H1 (cell line): ENCODE results near the gene DPP10. TPM values are rescaled to one million over a fixed set of nuclear protein-coding genes. Genes with fewer than 3 reads are reported as not detected.

Experiments
- CTCF ChIA-PET: fragments of 300-600 bp; sonication (Branson Sonifier 250); formaldehyde crosslinking; loops from one replicate; lab custom pipeline; 2021; ENCODE audit not compliant: partially characterized antibody; lab: Charles Lee
- POLR2A ChIA-PET: fragments of 300-600 bp; sonication (Branson Sonifier 250); formaldehyde crosslinking; loops from one replicate; lab custom pipeline; 2021; ENCODE audit warnings: inconsistent platforms; ENCODE audit not compliant: partially characterized antibody; lab: Charles Lee
- DNase-seq, 2 experiments: peaks; one replicate each; pipeline versions ENCODE4 v3.0.0 to v3.0.0-alpha.2; 2010 to 2022; ENCODE audit warnings: low spot score in 2 of 2, low read depth in 1 of 2, mixed read lengths in 1 of 2
- FAIRE-seq: peaks from 2 replicates; lab custom pipeline; 2011; peaks lifted over from hg19 to GRCh38; lab: Jason Lieb, UNC
- H2AFZ ChIP-seq: 2 replicates; pipeline ENCODE4 v1.8.1; 2012; ENCODE audit warnings: low read length, inconsistent platforms
- H2AK5ac ChIP-seq: 2 replicates; pipeline ENCODE4 v1.6.1; 2013; ENCODE audit warnings: low read depth, low read length
- H2BK120ac ChIP-seq: replicated peaks from 2 replicates; pipeline ENCODE3; 2013; ENCODE audit warnings: low read depth, low read length, inconsistent platforms
- H2BK12ac ChIP-seq: 2 replicates; pipeline ENCODE4 v1.6.1; 2013; ENCODE audit warnings: low read depth, low read length
- H2BK15ac ChIP-seq: 2 replicates; pipeline ENCODE4 v1.6.1; 2013; ENCODE audit warnings: low read length
- H2BK20ac ChIP-seq: 2 replicates; pipeline ENCODE4 v1.6.1; 2013; ENCODE audit warnings: low read length
- H2BK5ac ChIP-seq: 2 replicates; pipeline ENCODE4 v1.6.1; 2013; ENCODE audit warnings: low read depth, low read length
- H3K14ac ChIP-seq: 2 replicates; pipeline ENCODE4 v1.6.1; 2013; ENCODE audit warnings: inconsistent platforms; ENCODE audit not compliant: insufficient read length
- H3K18ac ChIP-seq: 2 replicates; pipeline ENCODE4 v1.6.1; 2013; ENCODE audit warnings: low read length; ENCODE audit errors: extremely low read depth
- H3K23ac ChIP-seq: 2 replicates; pipeline ENCODE4 v1.6.1; 2013; ENCODE audit warnings: inconsistent platforms; ENCODE audit not compliant: insufficient read length
- H3K23me2 ChIP-seq: 2 replicates; pipeline ENCODE4 v1.6.1; 2013; ENCODE audit warnings: low read depth, low read length
- H3K27ac ChIP-seq: 2 replicates; pipeline ENCODE4 v1.6.1; 2011; ENCODE audit warnings: low read depth, low read length, inconsistent platforms
- H3K27me3 ChIP-seq, 4 experiments: replicated peaks in 1 of 4; 1 replicate in 1 of 4; 2 replicates in 3 of 4; pipeline versions ENCODE4 v1.6.1 to v1.8.1; 2011 to 2013; ENCODE audit warnings: low read length in 3 of 4, mild to moderate bottlenecking in 3 of 4, inconsistent platforms in 2 of 4, mixed read lengths in 2 of 4, moderate library complexity in 1 of 4; ENCODE audit not compliant: control insufficient read depth in 3 of 4, insufficient read depth in 3 of 4; ENCODE audit errors: extremely low read depth in 1 of 4
- H3K36me3 ChIP-seq, 4 experiments: 2 replicates each; pipeline versions ENCODE4 v1.6.1 to v1.8.1; 2011 to 2013; ENCODE audit warnings: mild to moderate bottlenecking in 4 of 4, low read length in 3 of 4, moderate library complexity in 2 of 4, control low read depth in 1 of 4, inconsistent platforms in 1 of 4; ENCODE audit not compliant: insufficient read depth in 4 of 4, control insufficient read depth in 2 of 4
- H3K4ac ChIP-seq: replicated peaks from 2 replicates; pipeline ENCODE3; 2013; ENCODE audit warnings: low read length, low read depth, mixed read lengths, inconsistent platforms; ENCODE audit not compliant: insufficient read length
- H3K4me1 ChIP-seq, 4 experiments: replicated peaks in 1 of 4; 1 replicate in 1 of 4; 2 replicates in 3 of 4; pipeline versions ENCODE4 v1.6.1 to v1.8.1; 2011 to 2013; ENCODE audit warnings: low read length in 3 of 4, inconsistent platforms in 2 of 4, mixed read lengths in 1 of 4; ENCODE audit not compliant: insufficient read depth in 4 of 4, control insufficient read depth in 3 of 4
- H3K4me2 ChIP-seq, 2 experiments: 2 replicates each; pipeline versions ENCODE4 v1.6.1 to v1.8.1; 2011 to 2013; ENCODE audit warnings: low read depth in 2 of 2, low read length in 2 of 2, control low read depth in 1 of 2, inconsistent platforms in 1 of 2, mild to moderate bottlenecking in 1 of 2; ENCODE audit not compliant: insufficient read depth in 1 of 2
- H3K4me3 ChIP-seq, 4 experiments: fragments of 200-600, 300-600 bp in 1 of 4; sonication (generic), shearing (Covaris generic), sonication (Bioruptor Twin) in 1 of 4; 2 replicates each; pipeline versions ENCODE4 v1.5.1 to v1.8.1; 2011 to 2016; ENCODE audit warnings: low read length in 4 of 4, low read depth in 3 of 4, control low read depth in 2 of 4, inconsistent platforms in 2 of 4, mild to moderate bottlenecking in 2 of 4, mixed read lengths in 1 of 4, moderate library complexity in 1 of 4; ENCODE audit not compliant: insufficient read depth in 2 of 4; ENCODE audit errors: extremely low read depth in 1 of 4
- H3K56ac ChIP-seq: replicated peaks from 2 replicates; pipeline ENCODE3; 2013; ENCODE audit warnings: low read depth, mild to moderate bottlenecking, mixed read lengths, low read length, inconsistent platforms; ENCODE audit not compliant: insufficient read length
- H3K79me1 ChIP-seq: 2 replicates; pipeline ENCODE4 v1.6.1; 2013; ENCODE audit warnings: low read depth, low read length, control low read depth
- H3K79me2 ChIP-seq, 2 experiments: 2 replicates each; pipeline versions ENCODE4 v1.6.1 to v1.8.1; 2012 to 2013; ENCODE audit warnings: low read length in 2 of 2, mild to moderate bottlenecking in 2 of 2, inconsistent platforms in 1 of 2; ENCODE audit not compliant: insufficient read depth in 2 of 2, control insufficient read depth in 1 of 2
- H3K9ac ChIP-seq, 4 experiments: replicated peaks in 1 of 4; 1 replicate in 1 of 4; 2 replicates in 3 of 4; pipeline versions ENCODE4 v1.6.1 to v1.8.1; 2011 to 2013; ENCODE audit warnings: low read depth in 3 of 4, low read length in 3 of 4, control low read depth in 2 of 4, mild to moderate bottlenecking in 2 of 4, moderate library complexity in 2 of 4, inconsistent platforms in 1 of 4; ENCODE audit errors: extremely low read depth in 1 of 4
- H3K9me3 ChIP-seq, 2 experiments: 2 replicates each; pipeline versions ENCODE4 v1.6.1 to v1.8.1; 2012 to 2013; ENCODE audit warnings: mild to moderate bottlenecking in 2 of 2, moderate library complexity in 2 of 2, control low read depth in 1 of 2, inconsistent platforms in 1 of 2, low read depth in 1 of 2, low read length in 1 of 2, mixed read lengths in 1 of 2; ENCODE audit not compliant: insufficient read depth in 2 of 2
- H4K20me1 ChIP-seq, 2 experiments: replicated peaks in 1 of 2; 2 replicates each; pipeline versions ENCODE3 to v1.8.1; 2011 to 2013; ENCODE audit warnings: inconsistent platforms in 2 of 2, low read length in 2 of 2, mild to moderate bottlenecking in 1 of 2; ENCODE audit not compliant: insufficient read depth in 2 of 2, control insufficient read depth in 1 of 2
- H4K5ac ChIP-seq: 2 replicates; pipeline ENCODE4 v1.6.1; 2013; ENCODE audit warnings: low read length, low read depth, mixed read lengths, inconsistent platforms; ENCODE audit not compliant: insufficient read length
- H4K8ac ChIP-seq: 2 replicates; pipeline ENCODE4 v1.8.0; 2013; ENCODE audit warnings: mild to moderate bottlenecking, moderate library complexity, low read length, inconsistent platforms; ENCODE audit not compliant: insufficient read depth; ENCODE audit errors: extremely low read depth
- H4K91ac ChIP-seq: replicated peaks from 2 replicates; pipeline ENCODE3; 2013; ENCODE audit warnings: low read length, mixed read lengths, inconsistent platforms; ENCODE audit not compliant: insufficient read length
- ASH2L ChIP-seq: fragments of 200-600, 300-600 bp; sonication (generic); IDR thresholded peaks from one replicate; pipeline ENCODE4 v1.7.1; 2017; ENCODE audit warnings: low read length
- CHD2 ChIP-seq: IDR thresholded peaks from 2 replicates; pipeline ENCODE4 v1.6.1; 2012; ENCODE audit warnings: low read length, improper control_type of control experiment
- EGR1 ChIP-seq: IDR thresholded peaks from 2 replicates; pipeline ENCODE4 v1.6.1; 2011; ENCODE audit warnings: low read depth, low read length, borderline replicate concordance
- EZH2 ChIP-seq: fragments of 200-600 bp; sonication (generic); IDR thresholded peaks from 2 replicates; pipeline ENCODE4 v1.7.1; 2012; ENCODE audit warnings: low read depth, mild to moderate bottlenecking, moderate library complexity, low read length, inconsistent platforms; ENCODE audit not compliant: severe bottlenecking
- HDAC2 ChIP-seq, 2 experiments: fragments of 300-600 bp in 1 of 2; sonication (generic) in 1 of 2; IDR thresholded peaks; 2 replicates each; pipeline ENCODE4 v1.6.1; 2011 to 2012; ENCODE audit warnings: low read depth in 2 of 2, low read length in 2 of 2, mild to moderate bottlenecking in 2 of 2, moderate library complexity in 2 of 2, borderline replicate concordance in 1 of 2, inconsistent platforms in 1 of 2
- KDM1A ChIP-seq: fragments of 200-600, 300-600 bp; sonication (generic); IDR thresholded peaks from 2 replicates; pipeline ENCODE4 v1.7.1; 2016; ENCODE audit warnings: mild to moderate bottlenecking, low read length, borderline replicate concordance
- NRF1 ChIP-seq: IDR thresholded peaks from 2 replicates; pipeline ENCODE4 v1.6.1; 2011; ENCODE audit warnings: mild to moderate bottlenecking, low read depth, low read length, improper control_type of control experiment
- POLR2AphosphoS5 ChIP-seq: IDR thresholded peaks from 2 replicates; pipeline ENCODE4 v1.6.1; 2011; ENCODE audit warnings: low read depth, low read length
- POU5F1 ChIP-seq: IDR thresholded peaks from 2 replicates; pipeline ENCODE4 v1.6.1; 2011; ENCODE audit warnings: low read depth, mild to moderate bottlenecking, low read length, moderate library complexity
- SIN3A ChIP-seq, 2 experiments: IDR thresholded peaks in 1 of 2; conservative IDR thresholded peaks in 1 of 2; 2 replicates each; pipeline ENCODE4 v1.6.1; 2011 to 2012; ENCODE audit warnings: low read length in 2 of 2, improper control_type of control experiment in 1 of 2, low read depth in 1 of 2, mild to moderate bottlenecking in 1 of 2
- SP2 ChIP-seq: IDR thresholded peaks from 2 replicates; pipeline ENCODE4 v1.6.1; 2012; ENCODE audit warnings: mild to moderate bottlenecking, low read length, inconsistent platforms
- TEAD4 ChIP-seq: IDR thresholded peaks from 2 replicates; pipeline ENCODE4 v1.6.1; 2012; ENCODE audit warnings: low read depth, low read length, inconsistent platforms, mixed read lengths
- ZNF274 ChIP-seq: IDR thresholded peaks from 2 replicates; pipeline ENCODE4 v1.7.0; 2012; ENCODE audit warnings: low read length, borderline replicate concordance; ENCODE audit errors: extremely low read depth
- WGBS, 2 experiments: shearing (Covaris generic) in 1 of 2; methylation state at CpG; one replicate each; pipeline versions ENCODE4 v1.1.6 to v1.1.7; 2013 to 2015; ENCODE audit warnings: low lambda C conversion rate in 2 of 2, mixed read lengths in 2 of 2, inconsistent platforms in 1 of 2, low coverage in 1 of 2, missing lambda C conversion rate in 1 of 2; ENCODE audit not compliant: insufficient replicate concordance in 2 of 2, insufficient coverage in 1 of 2, insufficient read length in 1 of 2; ENCODE audit errors: extremely low coverage in 1 of 2, missing lambda C conversion rate in 1 of 2; 5-methylcytosine and 5-hydroxymethylcytosine counted together
- polyA plus RNA-seq, 7 experiments: library from polyadenylated mRNA; depleted of rRNA in 3 of 7; stranded (reverse) in 5 of 7; unstranded in 2 of 7; fragments of >200 nt in 5 of 7; fragments of 200-250 nt in 2 of 7; gene quantifications; 1 replicate in 5 of 7; 2 replicates in 1 of 7; 4 replicates in 1 of 7; pipeline versions ENCODE4 v1.2.1 to v1.2.3, GENCODE V29; 2011 to 2013; ENCODE audit warnings: missing spikeins in 2 of 7, mixed read lengths in 2 of 7
- total RNA-seq: library from RNA; stranded (reverse); fragmentation: NEBNext Ultra II Directional; extraction: Animal tissue kit (Norgen Biotek cat#: 25700); gene quantifications from 2 replicates; pipeline ENCODE4 v1.2.1, GENCODE V29; 2021
- TF ChIP-seq, protein P1 (sequence below): IDR thresholded peaks from 2 replicates; pipeline ENCODE4 v1.6.1; 2011; ENCODE audit warnings: low read length, improper control_type of control experiment

The DPP10 gene
- total and polyA plus RNA-seq, 2 of the 8 experiments (the other 6 are each of a cell fraction or from before 2014, with no cell fraction given), result 3.3 to 7.2 TPM

- no peaks in the 10 kb centered on the region for H3K9me3 ChIP-seq
- H2AFZ ChIP-seq, result no peak overlapping the region
- no peaks in the 10 kb centered on the region for H3K79me1 ChIP-seq
- ChIA-PET POLR2A (no interaction called here), CTCF (no interaction called here)
- H3K27me3 ChIP-seq, result no peaks in the 10 kb centered on the region
- H2BK15ac ChIP-seq, result no peak overlapping the region
- H3K18ac ChIP-seq, result no peak overlapping the region
- no peaks in the 10 kb centered on the region for H3K4me1 ChIP-seq
- no peak overlapping the region for H2AK5ac ChIP-seq
- no peak overlapping the region for H3K4ac ChIP-seq
- H3K56ac ChIP-seq, result no peak overlapping the region
- no peak overlapping the region for H2BK5ac ChIP-seq
- H3K4me3 ChIP-seq, result no peak overlapping the region
- H2BK20ac ChIP-seq, result no peak overlapping the region
- H3K23ac ChIP-seq, result no peak overlapping the region
- H3K27ac ChIP-seq, result no peak overlapping the region
- no peaks in the 10 kb centered on the region for H3K23me2 ChIP-seq
- no peak overlapping the region for H2BK120ac ChIP-seq
- no peaks in the 10 kb centered on the region for H4K20me1 ChIP-seq
- H4K91ac ChIP-seq, result no peak overlapping the region
- WGBS, 2 experiments, result 88% methylated on average over 1 of the region's 1 CpG; no CpG with 5 or more reads in 1 of the 2 experiments
- H3K36me3 ChIP-seq, result no peaks in the 10 kb centered on the region
- H3K9ac ChIP-seq, result no peak overlapping the region
- no peak overlapping the region for H4K5ac ChIP-seq
- H4K8ac ChIP-seq, result no peak overlapping the region
- FAIRE-seq (no peak), DNase-seq (no peak)
- no peak overlapping the region for H2BK12ac ChIP-seq
- H3K14ac ChIP-seq, result no peak overlapping the region
- H3K79me2 ChIP-seq, result no peaks in the 10 kb centered on the region
- no peak overlapping the region for H3K4me2 ChIP-seq
- TF ChIP-seq CHD2, result no peak
- no peak for TF ChIP-seq SP2
- no peak for TF ChIP-seq EZH2
- TF ChIP-seq EGR1, result no peak
- no peak for TF ChIP-seq SIN3A (conservative IDR thresholded peaks at IDR 0.05 in 1 of 2, IDR thresholded peaks at IDR 0.05 in 1 of 2; ENCODE audit: low read depth in 1 of 2, low read length in 2 of 2)
- no peak for TF ChIP-seq POU5F1
- TF ChIP-seq KDM1A, result no peak
- no peak for TF ChIP-seq ASH2L
- TF ChIP-seq, protein P1, sequence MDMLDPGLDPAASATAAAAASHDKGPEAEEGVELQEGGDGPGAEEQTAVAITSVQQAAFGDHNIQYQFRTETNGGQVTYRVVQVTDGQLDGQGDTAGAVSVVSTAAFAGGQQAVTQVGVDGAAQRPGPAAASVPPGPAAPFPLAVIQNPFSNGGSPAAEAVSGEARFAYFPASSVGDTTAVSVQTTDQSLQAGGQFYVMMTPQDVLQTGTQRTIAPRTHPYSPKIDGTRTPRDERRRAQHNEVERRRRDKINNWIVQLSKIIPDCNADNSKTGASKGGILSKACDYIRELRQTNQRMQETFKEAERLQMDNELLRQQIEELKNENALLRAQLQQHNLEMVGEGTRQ, result no peak
- no peak for TF ChIP-seq NRF1
- TF ChIP-seq TEAD4, result no peak
- TF ChIP-seq HDAC2 (IDR thresholded peaks at IDR 0.05; ENCODE audit: borderline replicate concordance in 1 of 2, low read depth in 2 of 2, low read length in 2 of 2), result no peak
- TF ChIP-seq ZNF274, result no peak
- TF ChIP-seq POLR2AphosphoS5, result no peak
Measured at GRCh38 chr2:114862243-114862642, 419.8 kb downstream of the DPP10 start.
